Activated naive CD8-positive, alpha-beta T cell treated with anti-CD3 and anti-CD28 coated beads for 36 hours (primary cell): ENCODE measurements around the gene GPR31. TPM values are rescaled to one million over a fixed set of nuclear protein-coding genes. Genes with fewer than 3 reads are reported as not detected.
"Not testable (repeated sequence)": the region's sequence is repeated elsewhere in the genome, so short reads cannot be mapped to it uniquely, and the experiment has no call there.

Source experiments
- DNase-seq: peaks from one replicate; pipeline ENCODE4 v3.0.0; 2021
- H3K27ac Mint-ChIP-seq: one replicate; pipeline ENCODE4 v1.8.0; 2022; ENCODE audit warnings: mild to moderate bottlenecking, moderate library complexity, mixed read lengths
- H3K27me3 Mint-ChIP-seq: one replicate; pipeline ENCODE4 v1.8.0; 2022; ENCODE audit warnings: mild to moderate bottlenecking, mixed read lengths
- H3K36me3 Mint-ChIP-seq: one replicate; pipeline ENCODE4 v1.8.0; 2021; ENCODE audit warnings: mild to moderate bottlenecking, mixed read lengths
- H3K4me1 Mint-ChIP-seq: one replicate; pipeline ENCODE4 v1.8.0; 2021; ENCODE audit warnings: mixed read lengths
- H3K4me3 Mint-ChIP-seq: one replicate; pipeline ENCODE4 v1.8.0; 2022; ENCODE audit warnings: mild to moderate bottlenecking, moderate library complexity, mixed read lengths
- H3K9me3 Mint-ChIP-seq: one replicate; pipeline ENCODE4 v1.8.0; 2022; ENCODE audit warnings: mixed read lengths
- total RNA-seq, 2 experiments: library from RNA; stranded (reverse); gene quantifications; one replicate each; pipeline ENCODE4 v1.2.3, GENCODE V29; 2021

Gene GPR31, protein sequence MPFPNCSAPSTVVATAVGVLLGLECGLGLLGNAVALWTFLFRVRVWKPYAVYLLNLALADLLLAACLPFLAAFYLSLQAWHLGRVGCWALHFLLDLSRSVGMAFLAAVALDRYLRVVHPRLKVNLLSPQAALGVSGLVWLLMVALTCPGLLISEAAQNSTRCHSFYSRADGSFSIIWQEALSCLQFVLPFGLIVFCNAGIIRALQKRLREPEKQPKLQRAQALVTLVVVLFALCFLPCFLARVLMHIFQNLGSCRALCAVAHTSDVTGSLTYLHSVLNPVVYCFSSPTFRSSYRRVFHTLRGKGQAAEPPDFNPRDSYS
- not detected for total RNA-seq

DNA sequence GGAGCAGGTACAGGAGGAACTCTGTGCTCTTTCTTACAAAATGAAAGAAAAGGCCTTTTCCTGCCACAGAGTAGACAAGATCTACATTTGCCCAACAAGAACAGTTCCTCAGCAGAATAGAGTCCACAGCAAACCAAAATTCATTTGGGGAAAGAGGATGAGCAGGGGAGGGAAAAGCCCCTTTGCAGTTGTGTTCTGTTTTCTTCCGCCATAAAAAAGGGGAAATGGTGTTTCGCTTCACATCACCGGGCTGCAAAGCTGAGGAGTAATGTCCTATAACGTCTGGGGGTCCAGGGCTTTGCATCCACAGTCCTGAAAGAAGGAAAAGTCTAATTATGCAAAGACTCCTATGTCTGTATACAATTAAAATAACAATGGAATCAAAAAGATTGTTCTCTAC, at the start of gene GPR31:
TSS of gene GPR31 (minus strand) at position 118 of the 400 bp plus-strand sequence. CDS start 149 bp downstream, outside the sequence.
- Mint-ChIP-seq H3K9me3 (no peaks in the 10 kb centered on the region), H3K4me3 (no peak within 1 kb of the TSS), H3K27ac (no peak within 1 kb of the TSS), H3K27me3 (no peaks in the 10 kb centered on the region), H3K36me3 (no peaks in the 10 kb centered on the region), H3K4me1 (peaks cover 5% of the 10 kb centered on the region)
- DNase-seq = no peak

DNA sequence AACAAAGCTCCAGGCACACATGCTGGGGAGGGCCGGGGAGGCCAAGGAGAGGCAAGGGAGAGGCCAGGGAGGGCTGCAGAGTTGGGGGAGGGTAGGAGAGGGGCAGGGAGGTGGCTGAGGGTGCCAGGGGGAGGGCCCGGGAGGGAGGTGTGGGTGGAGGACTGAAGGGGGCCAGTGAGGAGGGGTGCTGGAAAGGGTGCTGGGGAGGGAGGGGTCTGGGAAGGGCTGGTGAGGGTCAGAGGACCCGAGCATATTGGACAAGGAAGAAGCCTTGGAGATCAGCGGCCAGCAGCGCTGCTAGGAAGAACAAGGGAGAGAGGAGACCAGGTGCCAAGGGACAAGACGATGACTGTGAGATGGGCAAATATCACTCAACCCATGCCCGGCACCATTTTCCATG, 49.7 kb upstream of the GPR31 start:
- no peaks in the 10 kb centered on the region for H3K9me3 Mint-ChIP-seq
- DNase-seq = no peak

DNA sequence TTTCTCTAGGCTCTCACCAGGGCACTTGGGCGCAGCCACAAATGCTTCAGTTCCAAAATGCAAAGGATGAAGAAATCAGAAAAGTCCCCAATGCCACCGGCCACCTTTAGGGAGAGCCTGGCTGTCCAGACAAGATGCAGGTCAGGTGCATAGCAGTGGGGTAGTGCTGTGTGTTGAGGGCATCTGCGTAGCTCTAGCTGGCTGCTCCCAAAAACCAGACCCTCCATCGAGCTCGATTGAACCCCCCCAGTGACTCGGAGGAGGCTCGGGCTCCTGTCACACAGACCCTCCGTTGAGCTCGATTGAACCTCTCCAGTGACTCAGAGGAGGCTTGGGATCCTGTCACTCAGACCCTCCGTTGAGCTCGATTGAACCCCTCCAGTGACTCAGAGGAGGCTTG, 47.5 kb upstream of the GPR31 start:
- H3K4me1 Mint-ChIP-seq, DNase-seq, H3K27me3 Mint-ChIP-seq, H3K27ac Mint-ChIP-seq, H3K4me3 Mint-ChIP-seq, H3K36me3 Mint-ChIP-seq, H3K9me3 Mint-ChIP-seq: not testable (repeated sequence)

More for the DNA sequence above, 49.7 kb upstream of the GPR31 start:
- H3K27me3 Mint-ChIP-seq = no peaks in the 10 kb centered on the region
- H3K4me3 Mint-ChIP-seq = no peak overlapping the region
- no peaks in the 10 kb centered on the region for H3K4me1 Mint-ChIP-seq
- no peaks in the 10 kb centered on the region for H3K36me3 Mint-ChIP-seq
- no peak overlapping the region for H3K27ac Mint-ChIP-seq

DNA sequence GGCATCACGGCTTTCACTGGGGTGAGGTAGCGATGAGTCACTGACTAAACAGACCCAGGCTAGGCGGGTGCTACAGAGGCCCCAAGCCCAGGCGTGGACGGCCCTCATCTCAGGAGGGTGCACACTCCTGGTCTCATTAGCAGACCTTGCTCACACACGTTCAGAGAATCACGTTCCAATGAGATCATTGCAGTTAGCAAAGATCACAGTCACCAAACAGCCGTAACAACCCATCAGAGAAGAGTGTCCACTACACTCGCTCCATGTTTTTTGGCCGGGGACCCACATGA, 46.2 kb upstream of the GPR31 start:
- H3K27ac Mint-ChIP-seq, DNase-seq, H3K4me3 Mint-ChIP-seq, H3K36me3 Mint-ChIP-seq, H3K4me1 Mint-ChIP-seq, H3K27me3 Mint-ChIP-seq, H3K9me3 Mint-ChIP-seq: not testable (repeated sequence)

DNA sequence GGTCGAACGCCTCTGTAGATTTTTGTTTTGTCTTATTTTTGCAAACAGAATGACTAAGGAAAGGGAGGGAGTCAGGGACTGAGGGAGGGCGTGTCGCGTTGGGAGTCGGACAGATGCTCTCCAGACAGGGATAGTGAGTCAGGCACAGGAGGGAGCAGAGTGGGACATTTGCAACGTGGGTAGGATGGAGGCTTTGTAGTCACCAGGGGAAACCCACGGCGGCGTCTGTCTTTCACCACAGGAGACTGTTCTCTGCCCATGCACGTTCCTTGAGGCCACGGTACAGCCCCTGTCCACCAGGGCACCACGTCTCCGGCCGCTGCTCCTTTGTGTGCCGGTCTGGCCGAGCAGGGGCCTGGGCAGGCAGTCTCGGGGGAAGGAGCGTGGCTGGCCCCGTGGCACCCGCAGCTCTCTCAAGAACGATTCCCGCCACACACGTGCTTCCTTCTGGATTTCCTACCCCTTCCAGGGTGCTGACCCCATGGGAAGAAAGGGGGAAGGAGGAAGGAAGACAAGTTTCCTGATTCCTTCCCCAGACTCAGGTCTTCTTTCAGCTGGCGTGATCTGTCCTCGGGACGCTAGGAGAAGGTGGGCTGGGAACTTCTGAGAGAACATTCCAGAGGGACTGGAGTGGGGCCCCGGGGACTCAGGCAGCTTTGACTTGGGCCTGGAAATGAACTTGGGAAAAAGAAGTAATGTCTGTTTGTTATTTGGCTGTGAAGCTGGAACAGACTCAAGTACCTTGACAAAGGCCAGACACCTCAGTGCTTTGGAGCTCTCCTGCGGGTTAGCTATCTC, 45.7 kb upstream of the GPR31 start:
- H3K4me3 Mint-ChIP-seq, H3K36me3 Mint-ChIP-seq, H3K4me1 Mint-ChIP-seq, H3K27ac Mint-ChIP-seq, H3K9me3 Mint-ChIP-seq, H3K27me3 Mint-ChIP-seq, DNase-seq: not testable (repeated sequence)

DNA sequence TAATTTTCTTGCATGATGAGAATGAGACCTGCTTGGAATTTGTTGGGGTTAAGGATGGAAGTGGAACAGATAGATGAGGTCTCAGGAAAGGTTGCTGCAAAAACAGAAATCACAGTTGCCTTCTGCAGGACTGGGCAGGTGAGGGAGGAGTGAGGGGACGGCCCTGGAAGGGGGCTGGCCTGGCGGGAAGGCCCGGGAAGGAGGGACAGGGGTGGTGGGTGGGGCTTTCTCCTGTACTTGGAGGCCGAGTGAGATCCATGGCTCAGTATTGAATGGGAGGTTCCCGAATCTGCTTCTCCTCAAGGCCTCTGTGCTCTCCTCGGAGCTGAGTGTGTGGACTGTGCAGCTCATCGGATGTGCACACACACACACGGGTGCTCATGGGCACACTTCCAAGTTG, 44.8 kb upstream of the GPR31 start:
- not testable (repeated sequence) for H3K36me3 Mint-ChIP-seq, H3K27me3 Mint-ChIP-seq, H3K27ac Mint-ChIP-seq, DNase-seq, H3K4me3 Mint-ChIP-seq, H3K9me3 Mint-ChIP-seq, H3K4me1 Mint-ChIP-seq

DNA sequence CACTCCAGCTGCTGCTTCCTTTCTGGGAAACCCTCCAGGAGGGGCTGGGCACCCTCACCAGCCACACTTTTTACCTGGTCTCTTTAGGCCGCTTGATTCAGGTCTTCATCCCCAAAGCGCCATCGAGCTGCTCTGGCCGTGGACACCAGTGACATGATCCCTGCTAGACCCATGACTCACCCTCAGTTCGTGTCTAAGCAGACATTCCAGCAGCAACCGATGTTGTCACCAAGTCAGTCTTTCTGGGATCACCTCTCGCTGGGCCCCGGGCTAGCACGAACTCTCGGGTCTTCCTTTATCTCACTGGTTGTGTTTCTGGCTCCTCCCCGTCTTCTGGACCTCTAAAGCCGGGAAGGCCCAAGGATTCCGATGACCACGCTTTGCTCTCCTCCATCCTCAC, 43.0 kb upstream of the GPR31 start:
- H3K27ac Mint-ChIP-seq = no peak overlapping the region
- H3K36me3 Mint-ChIP-seq = no peaks in the 10 kb centered on the region
- H3K27me3 Mint-ChIP-seq = peaks cover 6% of the 10 kb centered on the region
- no peak overlapping the region for H3K4me3 Mint-ChIP-seq
- no peaks in the 10 kb centered on the region for H3K4me1 Mint-ChIP-seq
- DNase-seq = no peak
- no peaks in the 10 kb centered on the region for H3K9me3 Mint-ChIP-seq

DNA sequence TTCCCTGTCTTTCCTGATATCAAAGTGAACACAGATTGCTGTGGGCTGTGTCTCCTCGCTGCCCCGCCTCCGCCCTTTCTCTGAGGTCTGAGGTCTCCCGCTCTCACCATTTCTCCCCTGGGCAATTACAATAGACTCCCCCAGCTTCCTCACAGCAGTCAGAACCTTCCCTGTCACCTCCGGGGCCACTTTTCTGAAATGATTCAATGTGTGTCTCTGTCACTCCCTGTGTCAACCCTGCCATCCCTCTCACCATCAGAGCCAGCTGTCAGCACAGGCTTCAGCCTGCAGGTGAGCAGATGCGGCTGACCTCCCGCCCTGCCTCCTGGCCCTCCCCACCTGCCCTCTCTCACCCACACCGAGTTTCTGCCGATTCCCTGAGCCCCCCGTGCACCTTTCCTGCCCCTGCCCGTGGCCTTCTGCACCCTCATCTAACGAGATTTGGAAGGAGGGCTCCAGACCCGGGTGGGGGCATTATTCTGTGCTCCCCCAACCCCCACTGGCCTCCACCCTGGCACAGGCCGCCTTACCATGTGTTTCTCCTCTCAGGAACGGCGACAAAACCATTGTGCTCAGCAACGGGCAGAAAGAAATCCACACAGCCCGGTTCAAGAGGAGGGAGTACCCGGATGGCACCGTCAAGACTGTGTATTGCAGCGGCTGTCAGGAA, 38.3 kb upstream of the GPR31 start:
- not testable (repeated sequence) for H3K27ac Mint-ChIP-seq, H3K4me3 Mint-ChIP-seq, H3K36me3 Mint-ChIP-seq, H3K27me3 Mint-ChIP-seq, DNase-seq, H3K9me3 Mint-ChIP-seq, H3K4me1 Mint-ChIP-seq

DNA sequence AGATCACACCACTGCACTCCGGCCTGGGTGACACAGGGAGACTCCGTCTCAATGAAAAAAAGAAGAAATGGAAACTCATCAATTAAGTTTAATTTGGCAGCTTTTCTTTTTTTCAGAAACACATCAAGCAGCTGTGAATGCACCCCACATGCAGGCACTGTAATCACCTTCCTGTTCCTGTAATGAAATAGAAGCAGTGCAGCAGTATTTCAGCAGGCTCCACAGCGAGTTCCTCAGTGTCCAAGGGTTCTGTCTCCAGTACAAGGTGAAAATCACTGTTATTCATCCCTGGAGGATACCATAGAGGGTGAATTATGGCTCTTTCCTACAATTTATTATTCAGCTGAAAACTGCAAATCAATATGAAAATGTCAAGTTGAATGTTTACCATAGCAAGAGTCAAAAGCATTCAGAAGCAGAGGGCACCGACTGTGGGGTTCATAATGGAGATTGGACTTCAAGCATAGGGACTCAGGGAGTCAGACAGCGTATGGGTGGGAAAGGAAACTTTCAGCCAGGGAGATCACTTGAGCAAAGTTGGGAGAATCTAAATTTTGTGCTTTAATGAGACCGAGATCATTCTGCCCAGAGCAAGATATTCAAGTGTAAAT, 35.8 kb upstream of the GPR31 start:
- H3K4me3 Mint-ChIP-seq, H3K27me3 Mint-ChIP-seq, H3K4me1 Mint-ChIP-seq: not testable (repeated sequence)

DNA sequence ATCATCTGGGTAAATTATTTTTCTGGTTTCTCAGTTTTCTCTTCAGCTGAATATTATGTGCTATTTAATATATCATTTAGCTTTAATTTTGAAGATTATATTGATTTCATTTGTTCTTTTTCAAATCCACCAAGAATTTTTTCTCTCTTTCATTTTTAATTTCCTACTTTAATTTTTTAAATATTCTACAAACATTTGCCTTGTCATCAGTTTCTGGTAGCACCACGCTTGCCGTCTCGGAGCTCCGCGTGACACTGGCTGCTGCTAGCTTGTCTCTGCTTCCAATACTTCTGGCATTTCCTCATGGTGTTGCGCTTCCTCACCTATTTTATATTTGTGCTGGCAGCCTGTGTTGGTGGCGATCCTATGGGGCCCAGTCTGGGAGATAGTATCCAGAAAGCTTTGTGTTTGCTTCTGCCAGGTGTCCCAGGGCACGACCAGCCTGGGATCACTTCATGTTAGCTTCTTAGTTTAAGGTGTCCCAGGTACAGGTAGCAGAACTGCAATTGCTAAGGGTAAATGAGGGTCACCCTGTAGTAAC, 33.3 kb upstream of the GPR31 start:
- H3K27ac Mint-ChIP-seq, DNase-seq, H3K4me3 Mint-ChIP-seq, H3K4me1 Mint-ChIP-seq, H3K36me3 Mint-ChIP-seq, H3K27me3 Mint-ChIP-seq, H3K9me3 Mint-ChIP-seq: not testable (repeated sequence)

More for the DNA sequence above, 35.8 kb upstream of the GPR31 start:
- not testable (repeated sequence) for H3K9me3 Mint-ChIP-seq, H3K36me3 Mint-ChIP-seq, H3K27ac Mint-ChIP-seq, DNase-seq

DNA sequence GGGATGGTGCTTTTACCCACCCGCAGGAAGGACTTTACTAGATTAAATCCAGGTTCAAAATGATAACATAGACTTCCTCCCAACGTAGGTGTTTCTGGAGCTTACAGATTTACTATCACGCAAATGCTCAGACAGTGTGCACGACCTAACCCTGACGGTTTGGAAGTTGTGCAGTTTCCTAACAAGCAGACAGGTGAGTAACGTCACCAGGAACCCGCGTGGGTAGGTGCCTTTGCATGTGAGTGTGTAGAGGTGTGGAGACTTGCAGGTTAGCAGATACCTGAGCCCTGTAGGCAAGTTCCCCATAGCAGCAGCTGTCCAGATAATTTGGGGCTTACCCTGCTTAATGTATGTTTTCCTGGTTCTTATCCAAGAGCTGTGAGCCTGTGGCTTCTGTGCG, 29.5 kb upstream of the GPR31 start:
- H3K27ac Mint-ChIP-seq, H3K36me3 Mint-ChIP-seq, H3K4me1 Mint-ChIP-seq, H3K27me3 Mint-ChIP-seq, DNase-seq, H3K4me3 Mint-ChIP-seq, H3K9me3 Mint-ChIP-seq: not testable (repeated sequence)

DNA sequence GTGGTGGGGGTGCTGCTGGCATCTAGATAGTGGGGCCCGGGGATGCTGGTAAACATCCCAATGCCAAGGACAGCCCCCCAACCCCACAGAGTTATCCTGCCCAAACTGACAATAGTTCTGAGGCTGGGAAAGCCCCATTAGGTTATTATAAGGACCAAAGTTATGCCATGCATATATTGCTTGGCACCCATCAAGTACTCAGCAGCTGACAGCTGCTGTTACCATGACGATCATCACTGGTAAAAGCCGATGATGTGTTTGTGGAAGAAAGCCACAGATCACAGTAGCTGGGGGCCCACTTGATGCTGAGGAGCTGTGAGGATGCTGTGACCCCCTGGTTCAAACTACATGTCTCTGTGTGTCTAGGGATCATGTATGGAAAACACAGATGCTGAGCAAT, 27.3 kb upstream of the GPR31 start:
- not testable (repeated sequence) for H3K4me1 Mint-ChIP-seq, H3K27ac Mint-ChIP-seq, H3K9me3 Mint-ChIP-seq, H3K4me3 Mint-ChIP-seq, DNase-seq, H3K36me3 Mint-ChIP-seq, H3K27me3 Mint-ChIP-seq

DNA sequence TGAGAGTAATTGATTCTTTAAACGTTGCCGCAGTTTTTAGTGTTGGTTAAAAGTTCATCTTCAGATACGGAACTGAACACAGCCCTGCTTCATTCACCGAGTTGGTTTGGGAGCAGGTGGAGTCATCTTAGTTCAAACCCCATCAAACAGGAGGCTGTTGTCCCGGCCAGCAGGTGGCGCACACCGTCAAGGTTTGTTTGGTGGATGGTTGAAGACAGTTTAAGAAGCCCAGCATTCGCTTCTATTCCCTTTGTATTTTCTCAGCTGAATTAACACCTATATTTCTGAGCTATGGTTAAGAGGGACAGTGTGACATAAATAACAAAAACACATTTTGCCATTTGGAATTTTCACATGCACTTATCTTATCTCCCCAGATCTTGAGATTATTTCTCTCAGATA, 25.1 kb upstream of the GPR31 start:
- H3K9me3 Mint-ChIP-seq, DNase-seq, H3K36me3 Mint-ChIP-seq, H3K27me3 Mint-ChIP-seq, H3K27ac Mint-ChIP-seq, H3K4me3 Mint-ChIP-seq, H3K4me1 Mint-ChIP-seq: not testable (repeated sequence)

DNA sequence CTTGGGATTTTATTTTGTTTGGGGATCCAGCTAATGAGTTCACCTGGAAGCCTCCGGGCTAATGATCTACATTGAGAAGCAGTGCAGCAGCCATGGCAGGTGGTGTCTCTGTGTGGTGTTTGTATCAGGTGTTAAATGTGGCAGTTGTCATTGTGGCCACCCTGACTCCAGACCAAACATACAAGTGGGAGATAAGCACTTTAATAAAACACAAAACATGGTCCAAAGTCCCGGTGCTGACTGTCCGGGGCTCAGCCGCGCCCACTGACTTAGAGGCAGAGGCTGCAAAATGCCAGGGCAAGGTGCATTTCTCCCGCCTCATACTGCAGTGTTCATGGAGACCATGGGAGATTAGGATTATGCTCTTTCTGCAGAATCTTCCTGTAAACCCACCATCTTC, 23.6 kb upstream of the GPR31 start:
- H3K27me3 Mint-ChIP-seq, H3K4me3 Mint-ChIP-seq: not testable (repeated sequence)

DNA sequence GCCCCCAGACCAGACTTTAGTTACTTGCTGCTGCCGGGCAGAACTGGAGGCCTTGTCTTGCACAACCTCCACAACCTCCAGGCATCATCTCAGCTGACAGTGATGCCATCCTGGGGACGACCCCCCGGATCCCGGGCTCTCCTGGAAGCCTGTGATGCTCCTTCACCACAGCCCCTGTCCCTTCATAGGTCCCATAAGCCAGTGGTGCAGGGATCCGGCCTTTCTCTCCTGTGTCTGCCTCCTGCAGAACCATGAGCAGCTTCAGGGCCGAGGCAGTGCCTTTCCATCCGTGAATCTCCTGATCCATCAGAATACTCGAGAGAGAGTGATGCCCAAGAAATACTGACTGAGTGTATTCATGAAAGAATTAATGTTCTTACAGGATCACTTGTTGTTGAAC, 22.3 kb upstream of the GPR31 start:
- H3K27ac Mint-ChIP-seq, H3K4me3 Mint-ChIP-seq, H3K9me3 Mint-ChIP-seq, DNase-seq, H3K4me1 Mint-ChIP-seq, H3K27me3 Mint-ChIP-seq, H3K36me3 Mint-ChIP-seq: not testable (repeated sequence)

More for the DNA sequence above, 23.6 kb upstream of the GPR31 start:
- H3K27ac Mint-ChIP-seq, H3K9me3 Mint-ChIP-seq, H3K4me1 Mint-ChIP-seq, DNase-seq, H3K36me3 Mint-ChIP-seq: not testable (repeated sequence)
